Colonic mucosa (tissue), 4 donors: ENCODE measurements around the gene TPRN. TPM values are rescaled to one million over a fixed set of nuclear protein-coding genes. Genes with fewer than 3 reads are reported as not detected.

Experiments used
- DNase-seq: peaks from one replicate; pipeline ENCODE4 v3.0.0-alpha.2; 2020
- H3K27ac ChIP-seq: fragments of 200-600 bp; one replicate; pipeline ENCODE4 v1.8.0; 2021
- H3K27me3 ChIP-seq: fragments of 200-600 bp; one replicate; pipeline ENCODE4 v1.8.0; 2021
- H3K36me3 ChIP-seq: fragments of 200-600 bp; one replicate; pipeline ENCODE4 v1.8.0; 2021
- H3K4me1 ChIP-seq: fragments of 200-600 bp; one replicate; pipeline ENCODE4 v1.8.0; 2021; ENCODE audit warnings: mild to moderate bottlenecking
- H3K4me3 ChIP-seq: fragments of 200-600 bp; one replicate; pipeline ENCODE4 v1.8.0; 2021
- H3K9ac ChIP-seq, 2 donors: one replicate each; pipeline ENCODE4 v1.7.0; 2013; ENCODE audit warnings: control low read depth in 2 of 2, low read depth in 2 of 2, low read length in 2 of 2
- H3K9me3 ChIP-seq: fragments of 200-600 bp; one replicate; pipeline ENCODE4 v1.8.0; 2021
- intact Hi-C: fragments of 100-400 bp; cut with DNase I; formaldehyde crosslinking; loops from one replicate; pipeline ENCODE4 v1.14.1; 2022
- total RNA-seq, 2 donors: library from RNA; stranded (reverse); fragmentation: NEBNext Ultra II Directional in 1 of 2; extraction: Animal tissue kit (Norgen Biotek cat#: 25700) in 1 of 2; gene quantifications; one replicate each; pipeline ENCODE4 v1.2.1, GENCODE V29; 2021
- TF ChIP-seq, protein P1 (sequence below): fragments of 200-600 bp; IDR thresholded peaks from one replicate; pipeline ENCODE4 v1.8.0; 2022; ENCODE audit warnings: antibody characterized with exemption, mild to moderate bottlenecking
- donor health status: healthy.
- donor health status: DM: no; HTN: no; CAD: no.
- donor health status: DM: no; HTN: no; CAD: no.

TPRN gene
- total RNA-seq, 2 donors from 2014 or later: 83.1 to 124 TPM

DNA sequence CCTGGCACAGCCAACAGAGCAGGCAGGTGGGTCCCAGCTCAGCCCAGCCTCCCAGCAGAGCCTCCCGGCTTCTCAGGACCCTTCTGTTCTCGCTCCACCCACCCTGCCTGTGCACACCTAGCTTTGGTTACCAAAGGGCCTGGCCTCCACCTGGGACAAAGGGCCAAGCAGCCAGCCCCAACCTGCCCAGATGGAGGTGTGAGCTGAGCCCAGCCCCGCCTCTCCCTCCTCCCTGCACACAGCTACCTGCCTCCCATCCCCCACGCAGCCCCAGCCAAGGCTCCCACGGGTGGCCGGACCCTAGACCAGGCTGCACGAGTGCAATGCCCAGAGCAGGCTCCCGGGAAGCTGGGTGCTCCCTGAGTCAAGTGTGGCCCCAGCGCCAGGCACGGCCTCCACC lies 5.6 kb downstream of the TPRN start:
- peak overlapping the region; percentile 90 for H3K27ac ChIP-seq
- no peaks in the 10 kb centered on the region for H3K27me3 ChIP-seq
- peaks cover 37% of the 10 kb centered on the region for H3K4me1 ChIP-seq
- H3K36me3 ChIP-seq: no peaks in the 10 kb centered on the region
- TF ChIP-seq, protein P1, sequence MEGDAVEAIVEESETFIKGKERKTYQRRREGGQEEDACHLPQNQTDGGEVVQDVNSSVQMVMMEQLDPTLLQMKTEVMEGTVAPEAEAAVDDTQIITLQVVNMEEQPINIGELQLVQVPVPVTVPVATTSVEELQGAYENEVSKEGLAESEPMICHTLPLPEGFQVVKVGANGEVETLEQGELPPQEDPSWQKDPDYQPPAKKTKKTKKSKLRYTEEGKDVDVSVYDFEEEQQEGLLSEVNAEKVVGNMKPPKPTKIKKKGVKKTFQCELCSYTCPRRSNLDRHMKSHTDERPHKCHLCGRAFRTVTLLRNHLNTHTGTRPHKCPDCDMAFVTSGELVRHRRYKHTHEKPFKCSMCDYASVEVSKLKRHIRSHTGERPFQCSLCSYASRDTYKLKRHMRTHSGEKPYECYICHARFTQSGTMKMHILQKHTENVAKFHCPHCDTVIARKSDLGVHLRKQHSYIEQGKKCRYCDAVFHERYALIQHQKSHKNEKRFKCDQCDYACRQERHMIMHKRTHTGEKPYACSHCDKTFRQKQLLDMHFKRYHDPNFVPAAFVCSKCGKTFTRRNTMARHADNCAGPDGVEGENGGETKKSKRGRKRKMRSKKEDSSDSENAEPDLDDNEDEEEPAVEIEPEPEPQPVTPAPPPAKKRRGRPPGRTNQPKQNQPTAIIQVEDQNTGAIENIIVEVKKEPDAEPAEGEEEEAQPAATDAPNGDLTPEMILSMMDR: no peak
- peak overlapping the region; percentile 21 for H3K4me3 ChIP-seq
- H3K9ac ChIP-seq: peak overlapping the region; percentile 54 to 86
- DNase-seq: peak; percentile 84
- no peaks in the 10 kb centered on the region for H3K9me3 ChIP-seq
- intact Hi-C loops: no loop called here

DNA sequence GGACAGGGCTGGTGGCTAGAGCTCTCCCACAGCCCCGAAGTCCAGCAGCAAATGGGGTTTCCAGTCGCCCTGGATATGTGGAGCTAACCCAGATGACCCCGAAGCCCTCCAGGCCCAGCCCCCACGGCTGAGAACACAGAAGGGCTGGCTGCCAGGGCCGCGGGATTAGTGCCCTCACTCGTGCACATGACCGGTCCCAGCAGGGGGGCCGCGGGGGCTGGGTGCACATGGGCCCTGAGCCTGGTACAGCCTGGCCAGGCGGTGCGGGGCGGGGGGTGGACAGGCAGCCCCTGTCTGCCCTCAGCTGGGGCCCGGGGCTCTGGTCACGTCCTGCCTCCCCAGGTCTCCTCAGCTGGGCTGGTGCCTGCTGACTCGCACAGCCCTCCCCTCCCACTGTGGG lies 6.2 kb downstream of the TPRN start:
- peak overlapping the region; percentile 21 for H3K4me3 ChIP-seq
- peaks cover 42% of the 10 kb centered on the region for H3K4me1 ChIP-seq
- no peak for DNase-seq
- no peaks in the 10 kb centered on the region for H3K9me3 ChIP-seq
- TF ChIP-seq, protein P1: no peak
- peak overlapping the region; percentile 54 to 86 for H3K9ac ChIP-seq
- H3K27me3 ChIP-seq: no peaks in the 10 kb centered on the region
- intact Hi-C loops: no loop called here
- H3K36me3 ChIP-seq: no peaks in the 10 kb centered on the region
- peak overlapping the region; percentile 90 for H3K27ac ChIP-seq

DNA sequence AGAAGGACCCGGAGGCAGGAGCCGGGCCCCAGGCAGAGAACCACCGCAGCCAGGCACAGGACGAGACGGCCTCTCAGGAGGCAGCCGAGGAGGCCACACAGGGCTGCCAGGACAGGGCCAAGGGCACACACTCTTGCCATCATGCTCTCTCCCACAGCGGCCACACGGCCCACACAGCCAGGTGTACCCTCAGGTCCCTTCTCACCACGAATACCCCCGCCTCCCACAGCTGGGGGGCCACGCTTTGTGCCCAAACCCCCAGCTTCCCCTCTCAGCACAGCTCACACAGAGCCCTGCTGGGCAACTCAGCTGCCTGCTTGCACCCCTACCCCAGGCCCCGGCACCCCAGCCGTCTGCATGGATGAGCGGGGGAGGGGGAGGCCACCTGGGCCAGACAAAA lies 6.8 kb downstream of the TPRN start:
- Histone ChIP-seq H3K9me3 (no peaks in the 10 kb centered on the region), H3K36me3 (no peaks in the 10 kb centered on the region), H3K27ac (peak overlapping the region; percentile 90), H3K9ac (peak overlapping the region in 1 of 2 donors; percentile 86), H3K27me3 (no peaks in the 10 kb centered on the region), H3K4me3 (no peak overlapping the region), H3K4me1 (peaks cover 46% of the 10 kb centered on the region)
- intact Hi-C loops: no loop called here
- DNase-seq: no peak
- TF ChIP-seq, protein P1: no peak

DNA sequence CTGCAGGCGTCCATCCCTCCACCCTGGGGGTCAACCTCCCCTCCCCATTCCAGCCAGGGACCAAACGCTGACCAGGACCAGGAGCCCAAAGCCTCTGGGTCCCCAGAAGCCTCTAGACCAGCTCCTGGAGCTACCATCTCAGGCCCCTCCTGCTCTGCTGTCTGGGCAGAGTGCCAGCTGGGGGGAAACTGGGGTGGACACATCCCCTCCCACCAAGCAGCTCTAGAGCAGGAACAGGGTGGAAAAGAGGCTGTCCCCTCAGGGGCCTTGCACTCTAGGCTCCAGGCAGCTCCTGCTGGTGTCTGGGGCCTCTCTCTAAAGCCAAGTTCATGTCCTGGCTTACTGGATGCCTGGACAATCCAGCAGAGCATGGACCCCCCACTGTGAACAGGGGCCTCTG lies 7.7 kb downstream of the TPRN start:
- TF ChIP-seq, protein P1: no peak
- Histone ChIP-seq H3K4me3 (no peak overlapping the region), H3K9ac (no peak overlapping the region), H3K4me1 (peaks cover 45% of the 10 kb centered on the region), H3K36me3 (no peaks in the 10 kb centered on the region), H3K27ac (no peak overlapping the region), H3K27me3 (no peaks in the 10 kb centered on the region), H3K9me3 (no peaks in the 10 kb centered on the region)
- intact Hi-C loops: no loop called here
- DNase-seq: no peak

DNA sequence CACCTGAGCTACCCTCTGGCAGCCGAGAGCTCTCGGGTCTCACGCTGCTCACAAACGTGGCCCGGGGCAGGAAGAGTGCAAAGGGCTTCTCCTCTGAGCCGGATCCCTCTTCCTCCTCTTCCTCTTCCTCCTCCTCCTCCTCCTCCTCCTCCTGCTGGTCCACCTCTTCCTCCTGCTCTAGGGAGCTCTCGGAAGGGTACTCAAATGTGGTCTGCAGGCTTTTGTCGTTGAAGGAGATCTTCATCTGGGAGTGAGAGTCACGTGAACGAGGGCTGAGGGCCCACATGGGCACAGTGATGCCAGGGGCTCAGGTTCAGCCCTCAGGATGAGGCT lies 8.1 kb downstream of the TPRN start:
- H3K4me3 ChIP-seq: no peak overlapping the region
- no peak for DNase-seq
- TF ChIP-seq, protein P1: no peak
- H3K9ac ChIP-seq: peak overlapping the region in 1 of 2 donors; percentile 15
- intact Hi-C loops: no loop called here
- H3K4me1 ChIP-seq: peaks cover 47% of the 10 kb centered on the region
- H3K9me3 ChIP-seq: no peaks in the 10 kb centered on the region
- H3K27me3 ChIP-seq: no peaks in the 10 kb centered on the region
- no peak overlapping the region for H3K27ac ChIP-seq
- H3K36me3 ChIP-seq: no peaks in the 10 kb centered on the region
